SK-N-MC (cell line): ENCODE results near the gene RCN1.

Source experiments
- EZH2 ChIP-seq: fragments of 200-600 bp; sonication (generic); IDR thresholded peaks from one replicate; pipeline ENCODE4 v1.6.1; 2017; ENCODE audit warnings: antibody characterized with exemption
- FOXP2 ChIP-seq: optimal IDR thresholded peaks from 2 replicates; pipeline ENCODE3; 2011; ENCODE audit warnings: mild to moderate bottlenecking, moderate library complexity; ENCODE audit not compliant: insufficient read depth; ENCODE audit errors: extremely low read length, control extremely low read depth
- POLR2AphosphoS5 ChIP-seq: IDR thresholded peaks from 2 replicates; pipeline ENCODE4 v1.6.1; 2012; ENCODE audit warnings: mild to moderate bottlenecking, low read depth, low read length, borderline replicate concordance

GRCh38 chr11:32069361-32070058, 21.4 kb upstream of the RCN1 start:
- TF ChIP-seq POLR2AphosphoS5 (no peak), EZH2 (no peak), FOXP2 (no peak)
